Aortic smooth muscle cell (primary cell): ENCODE data around the gene GFY. TPM values are rescaled to one million over a fixed set of nuclear protein-coding genes. Genes with fewer than 3 reads are reported as not detected.

ENCODE experiments used
- total RNA-seq: library from RNA; depleted of rRNA; stranded (reverse); fragments of >200 nt; gene quantifications from 2 replicates; pipeline ENCODE4 v1.2.3, GENCODE V29; 2014

Gene GFY, protein sequence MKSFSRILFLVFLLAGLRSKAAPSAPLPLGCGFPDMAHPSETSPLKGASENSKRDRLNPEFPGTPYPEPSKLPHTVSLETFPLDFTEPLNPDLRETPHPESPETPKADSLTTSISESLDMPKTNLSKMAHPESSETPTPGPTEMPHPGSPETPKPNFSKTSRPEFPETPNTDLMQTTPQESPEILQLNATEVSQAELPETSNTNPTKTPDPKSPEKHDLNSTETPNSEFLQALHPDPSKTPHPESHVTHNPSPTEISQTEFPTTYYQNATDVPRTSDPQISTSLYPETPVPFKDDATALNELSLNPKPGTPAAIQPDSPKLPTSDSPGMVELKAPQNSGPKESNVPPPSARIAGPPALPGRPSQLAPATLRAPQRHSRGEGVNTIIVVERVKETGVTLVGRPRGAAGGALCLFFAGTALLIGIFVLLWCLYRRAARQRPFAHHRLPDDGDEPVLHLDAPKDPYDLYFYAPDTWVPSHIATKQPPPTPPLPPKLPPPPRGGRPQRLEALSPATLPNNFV
- total RNA-seq: not detected in 2 replicates

DNA sequence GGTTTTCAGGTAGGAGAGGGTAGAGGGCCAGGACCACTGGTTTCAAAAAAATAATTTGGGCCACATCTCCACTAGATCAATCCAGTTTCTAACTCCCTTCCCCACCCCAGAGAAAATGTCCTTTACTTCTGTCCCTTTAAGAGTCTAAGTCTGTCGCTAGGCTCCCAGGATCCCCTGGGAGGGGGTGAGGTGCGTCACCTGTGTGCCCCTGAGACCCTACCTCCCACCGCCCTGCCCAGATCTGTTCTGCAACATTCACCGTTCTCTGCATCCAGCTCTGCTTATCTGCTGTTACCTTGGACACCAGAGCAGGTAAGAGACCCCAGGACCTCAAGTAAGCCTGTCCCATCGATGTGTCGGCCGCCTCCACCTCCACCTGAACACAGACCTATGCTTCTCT, at the start of gene GFY:
Gene GFY (plus strand): TSS at position 211 of the 400 bp plus-strand sequence. CDS start 1,043 bp downstream, outside the sequence.

DNA sequence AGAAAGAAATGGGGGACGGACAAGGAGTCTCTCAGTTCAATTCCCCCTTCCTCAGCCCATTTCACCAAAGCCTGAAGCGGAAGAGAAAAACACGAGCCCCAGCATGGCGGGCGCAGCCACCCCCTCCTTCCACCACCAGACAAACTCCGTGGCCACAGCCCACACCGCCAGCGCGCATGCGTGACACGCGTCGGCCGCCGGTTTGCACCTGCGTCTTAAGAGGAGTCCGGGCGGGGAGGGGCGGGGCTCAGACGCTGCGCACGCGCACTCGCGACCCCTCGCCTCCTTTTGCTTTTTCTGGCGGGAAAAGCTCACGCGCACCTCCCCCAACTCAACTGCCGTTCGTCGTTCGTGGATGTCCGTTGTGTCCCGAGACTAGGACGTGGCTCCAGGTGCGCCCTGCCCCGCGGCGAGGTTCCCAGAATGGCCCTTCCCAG, 37.2 kb upstream of the GFY start, which contains the start of gene KASH5:
Gene KASH5 (plus strand): TSS at position 314 of the 437 bp plus-strand sequence. CDS start 2,635 bp downstream, outside the sequence.

DNA sequence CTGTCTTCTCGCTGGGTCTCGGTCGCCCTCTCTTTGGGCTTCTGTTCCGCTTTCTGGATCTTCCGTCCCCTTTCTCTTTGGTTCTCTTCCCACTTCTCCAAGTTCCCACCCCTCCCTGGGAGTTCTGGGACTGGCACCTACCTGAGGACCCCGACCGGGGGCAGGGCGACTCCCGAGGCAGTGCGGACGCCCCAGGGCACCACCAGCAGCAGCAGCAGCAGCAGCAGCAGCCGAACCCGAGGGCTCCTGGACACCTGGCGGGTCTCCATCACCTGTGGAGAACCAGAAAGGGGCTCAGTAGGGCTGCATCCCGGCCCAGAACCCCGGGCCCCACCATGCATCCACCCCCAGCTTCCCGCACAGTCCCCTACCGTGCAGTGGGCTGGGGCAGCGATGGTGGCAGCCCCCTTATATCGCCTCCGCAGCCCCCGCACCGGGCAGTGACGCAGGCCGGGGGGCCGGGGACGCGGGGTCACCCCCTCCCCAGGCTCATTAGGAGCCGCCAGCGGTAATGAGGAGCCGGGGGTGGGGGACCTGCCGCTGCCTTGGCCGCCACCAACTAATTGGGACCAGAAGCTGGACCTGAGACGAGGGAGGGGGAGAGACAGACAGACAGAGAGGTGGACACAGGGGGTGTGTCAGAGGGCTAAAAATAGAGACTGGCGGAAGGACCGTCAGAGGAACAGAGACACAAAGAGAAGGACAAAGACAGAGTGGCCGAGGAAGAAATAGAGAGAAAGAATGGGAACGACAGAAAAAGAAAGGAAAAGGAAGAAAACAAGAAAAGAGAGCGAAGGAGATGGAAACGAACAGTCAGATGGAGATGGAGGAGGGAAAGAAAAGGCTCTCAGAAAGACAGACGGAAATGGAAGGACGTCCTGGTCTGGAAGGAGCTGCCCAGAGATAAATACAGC, 1.9 kb upstream of the GFY start, which contains the start of gene PTH2:
Gene PTH2 (minus strand): TSS at position 371 of the 914 bp plus-strand sequence. CDS start 102 bp downstream, at position 269.

DNA sequence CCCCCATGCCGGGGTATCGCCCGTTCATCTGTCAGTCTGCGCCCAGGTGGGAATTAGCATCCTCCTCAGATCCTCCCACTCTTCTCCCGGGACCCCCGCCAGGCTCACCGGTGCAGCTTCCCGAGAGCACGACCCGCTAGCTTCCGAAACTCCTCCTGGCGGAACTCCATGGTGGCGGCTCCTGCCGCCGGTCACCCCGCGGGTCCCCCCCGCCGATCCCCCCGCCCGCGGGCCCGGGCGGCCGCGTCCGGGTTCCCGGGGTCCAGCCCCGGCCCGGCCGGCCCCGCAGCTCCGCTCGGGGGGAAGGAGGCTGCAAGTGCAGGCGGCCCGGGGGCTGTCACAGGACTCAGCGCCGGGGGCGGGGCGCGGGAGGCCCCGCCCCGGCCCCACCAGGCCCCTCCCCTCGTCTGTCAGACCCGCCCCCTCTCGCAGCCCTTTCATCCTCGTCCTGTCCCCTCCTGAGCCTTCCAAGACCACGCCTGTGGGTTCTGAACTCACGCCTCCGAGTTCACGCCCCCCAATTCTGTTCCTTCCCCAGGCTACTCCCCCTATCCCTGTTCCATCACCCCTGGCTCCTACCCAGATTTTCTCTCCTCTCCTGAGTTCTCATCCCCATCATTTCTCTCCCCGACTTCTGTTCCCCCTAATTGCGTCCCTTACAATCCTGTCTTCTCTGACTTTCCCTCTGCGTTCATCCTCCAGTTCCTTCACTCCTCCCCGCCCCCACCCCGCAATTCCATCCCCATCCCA, 16.2 kb downstream of the GFY start, which contains the start of gene SLC17A7:
Gene SLC17A7 (minus strand): TSS at position 318 of the 750 bp plus-strand sequence. CDS start 148 bp downstream, at position 170.

DNA sequence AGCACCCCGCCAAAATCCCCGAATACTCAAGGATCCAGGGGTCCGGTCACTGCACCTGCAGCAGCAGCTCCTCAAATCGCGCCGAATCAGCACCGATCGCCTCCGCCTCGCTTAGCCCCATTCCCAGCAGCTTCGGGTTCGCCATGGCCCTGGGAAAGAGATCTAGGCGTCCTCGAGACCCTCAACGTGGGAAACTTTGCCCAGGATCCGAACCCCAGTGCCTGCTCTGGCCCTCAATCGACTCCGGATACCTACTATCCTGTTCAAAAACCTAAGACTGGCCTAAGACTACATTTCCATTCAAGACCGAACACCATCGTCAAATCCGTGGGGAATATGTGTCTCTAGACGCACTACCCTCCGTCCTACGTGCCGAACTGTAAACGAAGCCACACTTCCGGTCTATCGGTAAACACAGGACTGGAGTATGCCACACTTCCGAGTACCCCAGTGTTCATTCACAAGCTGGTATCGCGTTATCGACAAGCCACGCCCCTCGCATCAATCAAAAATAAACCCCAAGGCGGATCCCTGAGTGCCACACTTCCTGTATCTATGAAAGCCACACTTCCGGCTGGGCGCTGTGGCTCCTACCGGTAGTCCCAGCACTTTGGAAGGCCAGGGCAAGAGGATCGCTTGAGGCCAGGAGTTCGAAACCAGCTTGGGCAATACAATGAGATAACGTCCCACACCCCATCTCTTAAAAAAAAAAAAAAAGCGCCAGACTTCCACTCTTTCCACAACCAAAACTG, 26.4 kb downstream of the GFY start, which contains the start of gene PIH1D1:
Gene PIH1D1 (minus strand): TSS at position 385 of the 752 bp plus-strand sequence. CDS start 240 bp downstream, at position 145.

DNA sequence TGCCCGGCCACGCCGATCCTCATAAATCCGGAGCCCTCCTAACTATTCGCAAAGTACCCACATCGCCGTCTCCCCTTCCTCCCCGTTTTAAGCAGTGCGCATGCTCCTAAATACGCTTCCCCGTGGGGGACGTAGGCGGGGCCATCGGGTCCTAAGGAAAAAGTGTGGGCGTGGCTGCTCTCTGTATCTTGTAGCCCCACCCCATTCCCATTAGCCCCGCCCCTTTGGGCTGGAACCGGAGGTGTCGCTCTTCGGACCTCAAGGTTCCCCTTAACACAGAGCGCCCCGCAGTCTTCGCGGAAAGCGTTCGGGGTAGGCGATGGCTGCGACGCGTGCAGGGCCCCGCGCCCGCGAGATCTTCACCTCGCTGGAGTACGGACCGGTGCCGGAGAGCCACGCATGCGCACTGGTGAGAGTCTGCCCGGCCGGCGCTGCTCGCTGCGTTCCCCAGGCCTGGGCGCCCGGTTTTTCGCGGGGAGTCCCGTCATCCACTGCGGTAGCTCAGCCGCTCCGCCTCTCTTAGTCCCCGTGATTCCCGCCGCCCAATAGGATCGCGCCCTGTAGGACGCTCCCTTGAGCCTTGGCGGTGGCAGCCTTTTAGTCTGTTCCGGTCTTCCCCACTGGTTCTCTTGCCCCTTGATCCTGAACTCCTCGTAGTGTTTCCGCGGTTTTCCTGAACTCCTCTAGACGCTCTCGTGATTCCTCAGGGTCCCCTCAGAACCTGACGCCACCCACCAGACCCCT, 28.0 kb downstream of the GFY start, which contains the start of gene ALDH16A1:
Gene ALDH16A1 (plus strand): TSS at position 213 of the 744 bp plus-strand sequence. CDS start 107 bp downstream, at position 320.

DNA sequence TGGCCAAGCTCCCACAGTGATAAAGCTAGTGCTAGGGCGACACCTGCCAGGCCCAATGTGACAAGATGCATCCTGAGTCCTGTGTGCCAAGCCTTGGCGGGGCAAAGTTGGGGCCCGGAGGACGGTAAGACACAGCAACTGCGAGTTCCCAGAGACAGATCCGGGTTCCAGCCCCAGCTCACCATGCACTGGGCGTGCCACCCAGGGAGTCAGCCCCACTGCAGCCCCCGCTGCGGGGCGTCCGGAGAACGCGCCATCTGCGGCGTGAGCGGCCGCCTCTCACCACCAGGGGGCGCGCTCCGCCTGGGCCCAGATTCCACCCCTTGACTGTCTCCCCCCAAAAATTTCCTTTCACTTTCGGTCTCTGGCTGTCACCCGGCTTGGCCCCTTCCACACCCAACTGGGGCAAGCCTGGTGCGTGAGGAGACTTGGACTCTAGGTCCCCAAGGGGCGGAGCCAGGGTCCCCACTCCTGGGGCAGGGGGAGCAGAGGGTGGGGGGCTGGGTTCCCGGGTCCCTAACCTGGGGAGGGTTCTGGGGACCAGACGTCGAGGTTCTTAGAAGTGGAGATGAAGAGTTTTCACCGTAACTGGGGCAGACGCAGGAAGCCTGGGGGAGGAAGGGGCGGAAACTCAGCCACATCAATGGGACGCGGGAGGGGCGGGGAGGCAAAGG, 48.8 kb downstream of the GFY start, which contains the start of gene FLT3LG:
Gene FLT3LG (plus strand): TSS at position 348 of the 674 bp plus-strand sequence. CDS start 425 bp downstream, outside the sequence.

Other genes starting within 250 kb of the GFY start
- gene SLC6A16, start 100.2 kb upstream of the GFY start, total RNA-seq: 0.12 and 0.26 TPM in 2 replicates
- not detected in 2 replicates for gene CD37, start 90.0 kb upstream of the GFY start, total RNA-seq
- gene TEAD2, start 63.0 kb upstream of the GFY start, total RNA-seq: 13.7 and 16.0 TPM in 2 replicates
- not detected in 2 replicates for gene DKKL1, start 61.5 kb upstream of the GFY start, total RNA-seq
- gene KASH5, start 37.1 kb upstream of the GFY start, total RNA-seq: not detected in 2 replicates
- not detected in 2 replicates for gene PTH2, start 1.9 kb upstream of the GFY start, total RNA-seq
- under 0.01 and 0.19 TPM in 2 replicates for gene SLC17A7, start 16.1 kb downstream of the GFY start, total RNA-seq
- 100 and 117 TPM in 2 replicates for gene PIH1D1, start 26.4 kb downstream of the GFY start, total RNA-seq
- gene ALDH16A1, start 27.8 kb downstream of the GFY start, total RNA-seq: 27.2 and 40.8 TPM in 2 replicates
- gene FLT3LG, start 48.8 kb downstream of the GFY start, total RNA-seq: 3.3 and 5.2 TPM in 2 replicates
- gene RPL13A, start 62.2 kb downstream of the GFY start, total RNA-seq: 2,656 and 2,860 TPM in 2 replicates
- 2,801 and 3,340 TPM in 2 replicates for gene RPS11, start 71.0 kb downstream of the GFY start, total RNA-seq
- gene FCGRT, start 87.3 kb downstream of the GFY start, total RNA-seq: 55.8 and 68.3 TPM in 2 replicates
- gene RCN3, start 102.6 kb downstream of the GFY start, total RNA-seq: 292 and 325 TPM in 2 replicates
- gene NOSIP, start 155.2 kb downstream of the GFY start, total RNA-seq: 81.4 and 103 TPM in 2 replicates
- 0.25 and 0.92 TPM in 2 replicates for gene PRRG2, start 155.9 kb downstream of the GFY start, total RNA-seq
- gene PRR12, start 165.8 kb downstream of the GFY start, total RNA-seq: 2.1 and 3.0 TPM in 2 replicates
- 44.3 and 46.8 TPM in 2 replicates for gene RRAS, start 214.8 kb downstream of the GFY start, total RNA-seq
- 11.1 and 13.1 TPM in 2 replicates for gene SCAF1, start 216.8 kb downstream of the GFY start, total RNA-seq
- gene IRF3, start 240.5 kb downstream of the GFY start, total RNA-seq: 61.1 and 65.4 TPM in 2 replicates
- gene BCL2L12, start 240.5 kb downstream of the GFY start, total RNA-seq: 2.2 and 4.0 TPM in 2 replicates